Breast epithelium (tissue), 4 donors: ENCODE measurements around the gene WNT11. TPM values are rescaled to one million over a fixed set of nuclear protein-coding genes. Genes with fewer than 3 reads are reported as not detected.

Source experiments
- DNase-seq, 2 donors: peaks; one replicate each; pipeline ENCODE4 v3.0.0-alpha.2; 2019; ENCODE audit warnings: low spot score in 2 of 2
- H3K27ac ChIP-seq, 2 donors: fragments of 200-600 bp; sonication (generic) in 1 of 2; one replicate each; pipeline ENCODE4 v1.5.1; 2016 to 2019; ENCODE audit warnings: mild to moderate bottlenecking in 1 of 2
- H3K27me3 ChIP-seq, 2 donors: fragments of 200-600 bp; sonication (generic) in 1 of 2; one replicate each; pipeline versions ENCODE4 v1.5.1 to v1.6.0; 2017 to 2019; ENCODE audit warnings: control low read depth in 1 of 2, mild to moderate bottlenecking in 1 of 2
- H3K36me3 ChIP-seq: fragments of 200-600 bp; one replicate; pipeline ENCODE4 v1.5.1; 2019
- H3K4me1 ChIP-seq, 2 donors: fragments of 200-600 bp; sonication (generic); one replicate each; pipeline ENCODE4 v1.5.1; 2016 to 2019; ENCODE audit warnings: control low read depth in 1 of 2
- H3K4me3 ChIP-seq, 3 donors: fragments of 200-600 bp; sonication (generic); 1 replicate in 2 of 3; 2 replicates in 1 of 3; pipeline ENCODE4 v1.5.1; 2016 to 2019; ENCODE audit warnings: mild to moderate bottlenecking in 3 of 3, moderate library complexity in 2 of 3
- H3K9me3 ChIP-seq, 2 donors: fragments of 200-600 bp; sonication (generic) in 1 of 2; one replicate each; pipeline ENCODE4 v1.5.1; 2016 to 2019; ENCODE audit warnings: control low read depth in 1 of 2
- CTCF ChIP-seq, 3 donors: fragments of 450-650 bp; IDR thresholded peaks; one replicate each; pipeline ENCODE4 v1.5.1; 2016 to 2017; ENCODE audit warnings: antibody characterized with exemption in 3 of 3, mild to moderate bottlenecking in 3 of 3, moderate library complexity in 3 of 3
- POLR2A ChIP-seq: fragments of 450-650 bp; IDR thresholded peaks from one replicate; pipeline ENCODE4 v1.6.1; 2016; ENCODE audit warnings: antibody characterized with exemption, mild to moderate bottlenecking, moderate library complexity
- POLR2AphosphoS5 ChIP-seq, 3 donors: sonication (generic); formaldehyde crosslinking; IDR thresholded peaks; one replicate each; pipeline ENCODE4 v1.6.1; 2017; ENCODE audit warnings: antibody characterized with exemption in 3 of 3
- intact Hi-C: fragments of 100-400 bp; cut with DNase I; formaldehyde crosslinking; loops from one replicate; pipeline ENCODE4 v1.15.1; 2023; ENCODE audit warnings: low total_unique reads
- total RNA-seq, 3 donors: library from RNA; depleted of rRNA; stranded (reverse); fragments of >200 nt; gene quantifications; one replicate each; pipeline ENCODE4 v1.1.0, GENCODE V29; 2016

WNT11 gene
- total RNA-seq, 3 donors from 2014 or later: 7.0 to 70.6 (median 17.7) TPM

- Histone ChIP-seq H3K27ac (no peak overlapping the region), H3K9me3 (no peaks in the 10 kb centered on the region), H3K4me3 (no peak overlapping the region), H3K27me3 (no peaks in the 10 kb centered on the region), H3K36me3 (no peaks in the 10 kb centered on the region), H3K4me1 (no peaks in the 10 kb centered on the region)
- TF ChIP-seq POLR2AphosphoS5 (IDR thresholded peaks at IDR 0.05): no peak
- TF ChIP-seq POLR2A: no peak
- no peak for TF ChIP-seq CTCF (IDR thresholded peaks at IDR 0.05)
- DNase-seq: no peak
- intact Hi-C loops: loop anchor here (5.0 kb wide), 1 partner anchor 248 kb away; no protein-coding TSS in a partner anchor
Measured at GRCh38 chr11:76150141-76150540, 56.2 kb downstream of the WNT11 start.

- DNase-seq: no peak
- Histone ChIP-seq H3K9me3 (no peaks in the 10 kb centered on the region), H3K27me3 (no peaks in the 10 kb centered on the region), H3K4me3 (no peak overlapping the region), H3K27ac (no peak overlapping the region), H3K4me1 (no peaks in the 10 kb centered on the region), H3K36me3 (no peaks in the 10 kb centered on the region)
- no peak for TF ChIP-seq CTCF (IDR thresholded peaks at IDR 0.05)
- TF ChIP-seq POLR2AphosphoS5 (IDR thresholded peaks at IDR 0.05): no peak
- no peak for TF ChIP-seq POLR2A
- intact Hi-C loops: loop anchor here (5.0 kb wide), 1 partner anchor 247 kb away; no protein-coding TSS in a partner anchor
Measured at GRCh38 chr11:76149713-76150112, 56.6 kb downstream of the WNT11 start.

- Histone ChIP-seq H3K9me3 (no peaks in the 10 kb centered on the region), H3K27me3 (no peaks in the 10 kb centered on the region), H3K4me3 (no peak overlapping the region), H3K4me1 (no peaks in the 10 kb centered on the region), H3K27ac (no peak overlapping the region), H3K36me3 (no peaks in the 10 kb centered on the region)
- no peak for TF ChIP-seq CTCF (IDR thresholded peaks at IDR 0.05)
- TF ChIP-seq POLR2AphosphoS5 (IDR thresholded peaks at IDR 0.05): no peak
- no peak for TF ChIP-seq POLR2A
- no peak for DNase-seq
- intact Hi-C loops: no loop called here
Measured at GRCh38 chr11:76148941-76149613, 57.2 kb downstream of the WNT11 start.

- intact Hi-C loops: no loop called here
- H3K27me3 ChIP-seq: no peaks in the 10 kb centered on the region
- no peak for DNase-seq
- H3K4me3 ChIP-seq: no peak overlapping the region
- no peak for TF ChIP-seq POLR2AphosphoS5 (IDR thresholded peaks at IDR 0.05)
- no peak for TF ChIP-seq POLR2A
- TF ChIP-seq CTCF (IDR thresholded peaks at IDR 0.05): no peak
- no peak overlapping the region for H3K27ac ChIP-seq
- H3K9me3 ChIP-seq: no peaks in the 10 kb centered on the region
- no peaks in the 10 kb centered on the region for H3K36me3 ChIP-seq
- no peaks in the 10 kb centered on the region for H3K4me1 ChIP-seq
Measured at GRCh38 chr11:76148231-76148630, 58.1 kb downstream of the WNT11 start.

GRCh38 chr11:76147106-76147740 is 59.1 kb downstream of the WNT11 start:
- no peak overlapping the region for H3K27ac ChIP-seq
- H3K4me3 ChIP-seq: no peak overlapping the region
- intact Hi-C loops: no loop called here
- no peak for DNase-seq
- H3K4me1 ChIP-seq: no peaks in the 10 kb centered on the region
- no peak for TF ChIP-seq POLR2A
- no peak for TF ChIP-seq CTCF (IDR thresholded peaks at IDR 0.05)
- no peak for TF ChIP-seq POLR2AphosphoS5 (IDR thresholded peaks at IDR 0.05)
- no peaks in the 10 kb centered on the region for H3K36me3 ChIP-seq
- no peaks in the 10 kb centered on the region for H3K9me3 ChIP-seq
- H3K27me3 ChIP-seq: no peaks in the 10 kb centered on the region
